ENCODE results near the gene ULK1.

- TF ChIP-seq CTCF (IDR thresholded peaks at IDR 0.05), result no peak
- no peak for TF ChIP-seq POLR2A (IDR thresholded peaks at IDR 0.05)
Observed at GRCh38 chr12:131963381-131963780, 69.0 kb downstream of the ULK1 start.

Data from adrenal gland (tissue), 5 donors.